GM13976 (cell line): ENCODE results near the gene CMTM8.

Experiments used
- DNase-seq: peaks from one replicate; pipeline ENCODE4 v3.0.0; 2012; ENCODE audit warnings: low spot score
- in situ Hi-C: fragments of 300-500 bp; cut with MboI; formaldehyde crosslinking; loops from one replicate; pipeline ENCODE4 v1.12.0; 2022; ENCODE audit warnings: low sequenced_read_pairs, mixed read lengths, inconsistent platforms; ENCODE audit not compliant: unreplicated experiment
- TF ChIP-seq, protein P1 (sequence below): IDR thresholded peaks from 2 replicates; pipeline ENCODE4 v1.5.1; 2012; ENCODE audit warnings: borderline replicate concordance, mild to moderate bottlenecking; ENCODE audit not compliant: insufficient read depth; ENCODE audit errors: extremely low read depth, missing control alignments, control extremely low read depth

The CMTM8 gene

DNA sequence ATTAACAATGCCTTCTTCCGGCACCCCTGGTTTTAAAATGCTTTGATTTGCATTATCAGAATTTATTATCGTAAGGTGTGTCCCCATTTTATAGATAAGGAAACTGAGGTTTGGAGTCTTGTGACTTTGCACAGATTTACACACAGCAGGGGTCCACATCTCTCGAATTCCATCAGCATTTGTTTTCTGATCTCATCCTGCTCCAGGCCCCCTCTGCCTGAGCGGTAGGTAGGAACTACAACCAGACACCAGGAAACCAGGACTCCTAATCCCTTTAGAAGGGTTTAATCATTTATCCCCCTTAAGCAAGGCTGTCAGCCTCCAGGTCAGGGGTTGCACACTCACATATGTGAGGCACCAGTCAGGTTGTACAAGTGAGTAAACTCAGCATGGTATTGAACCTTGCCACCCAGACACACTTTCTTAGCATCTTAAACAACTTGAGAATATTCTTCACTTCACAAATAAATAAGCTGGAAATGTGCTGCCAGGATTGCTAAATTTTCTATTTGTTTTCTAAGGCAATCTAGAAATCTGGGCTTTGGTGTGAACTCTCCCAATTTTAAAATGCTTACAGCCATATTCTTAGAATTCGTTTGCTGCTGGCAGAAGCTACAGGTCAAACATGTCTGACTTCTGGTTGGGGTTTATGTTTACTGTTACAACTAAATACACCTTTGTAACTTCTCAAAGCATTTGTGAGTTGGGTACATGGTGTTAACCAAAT lies 121.4 kb downstream of the CMTM8 start:
- DNase-seq: no peak
- TF ChIP-seq, protein P1, sequence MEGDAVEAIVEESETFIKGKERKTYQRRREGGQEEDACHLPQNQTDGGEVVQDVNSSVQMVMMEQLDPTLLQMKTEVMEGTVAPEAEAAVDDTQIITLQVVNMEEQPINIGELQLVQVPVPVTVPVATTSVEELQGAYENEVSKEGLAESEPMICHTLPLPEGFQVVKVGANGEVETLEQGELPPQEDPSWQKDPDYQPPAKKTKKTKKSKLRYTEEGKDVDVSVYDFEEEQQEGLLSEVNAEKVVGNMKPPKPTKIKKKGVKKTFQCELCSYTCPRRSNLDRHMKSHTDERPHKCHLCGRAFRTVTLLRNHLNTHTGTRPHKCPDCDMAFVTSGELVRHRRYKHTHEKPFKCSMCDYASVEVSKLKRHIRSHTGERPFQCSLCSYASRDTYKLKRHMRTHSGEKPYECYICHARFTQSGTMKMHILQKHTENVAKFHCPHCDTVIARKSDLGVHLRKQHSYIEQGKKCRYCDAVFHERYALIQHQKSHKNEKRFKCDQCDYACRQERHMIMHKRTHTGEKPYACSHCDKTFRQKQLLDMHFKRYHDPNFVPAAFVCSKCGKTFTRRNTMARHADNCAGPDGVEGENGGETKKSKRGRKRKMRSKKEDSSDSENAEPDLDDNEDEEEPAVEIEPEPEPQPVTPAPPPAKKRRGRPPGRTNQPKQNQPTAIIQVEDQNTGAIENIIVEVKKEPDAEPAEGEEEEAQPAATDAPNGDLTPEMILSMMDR: no peak
- in situ Hi-C loops: no loop called here

DNA sequence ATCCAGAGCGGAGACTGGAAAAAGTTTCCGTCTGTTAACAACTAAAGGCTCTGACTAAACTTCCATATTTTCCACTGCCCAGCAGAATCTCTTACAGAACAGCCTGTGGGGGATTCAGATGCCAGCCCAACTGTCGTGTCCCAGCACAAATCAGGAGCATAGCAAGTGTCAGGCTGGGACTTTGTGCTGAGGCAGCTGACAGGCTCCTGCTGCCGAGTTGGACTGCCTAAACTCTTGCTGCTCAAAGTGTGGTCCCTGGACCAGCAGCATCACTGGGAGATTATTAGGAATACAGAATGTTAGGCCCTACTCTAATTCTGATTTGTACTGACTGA lies 122.0 kb downstream of the CMTM8 start:
- in situ Hi-C loops: no loop called here
- no peak for DNase-seq
- TF ChIP-seq, protein P1: no peak

DNA sequence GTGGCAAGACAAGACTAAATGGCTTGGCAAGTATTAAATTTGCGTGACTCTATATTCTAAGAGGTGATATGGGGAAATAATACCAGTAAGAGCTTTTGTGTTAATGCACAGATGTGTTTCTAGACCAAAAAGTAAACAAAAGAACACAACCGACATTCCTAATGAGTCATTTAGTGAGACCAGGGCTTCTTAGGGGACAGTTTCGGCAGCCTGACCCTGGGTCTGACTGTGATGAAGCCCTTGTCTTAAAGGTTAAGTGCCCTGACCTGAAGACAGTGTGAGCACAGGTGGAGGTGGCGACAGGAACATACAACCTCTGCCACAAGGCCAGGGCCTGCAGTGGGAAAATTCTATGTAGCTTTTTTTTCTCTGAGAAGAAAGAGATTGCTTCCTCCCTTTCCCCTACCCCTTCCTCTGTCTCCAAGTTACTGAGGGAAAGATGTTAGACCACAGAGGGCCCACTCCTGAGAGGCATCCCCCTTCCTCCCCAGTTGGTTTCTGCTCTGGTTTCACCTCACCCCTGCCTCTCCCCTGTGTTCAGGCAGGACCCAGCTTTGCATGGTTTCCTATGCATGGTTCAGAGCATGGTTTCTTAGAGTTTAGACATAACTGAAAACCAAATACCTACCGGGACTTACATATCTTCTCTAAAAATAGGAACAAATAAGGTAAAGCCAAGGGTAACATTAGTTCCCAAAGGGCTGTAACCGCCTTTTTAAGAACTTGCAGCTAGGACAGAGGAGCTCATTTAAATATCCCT lies 128.3 kb downstream of the CMTM8 start:
- in situ Hi-C loops: no loop called here
- TF ChIP-seq, protein P1: no peak
- peak; percentile 29 for DNase-seq

DNA sequence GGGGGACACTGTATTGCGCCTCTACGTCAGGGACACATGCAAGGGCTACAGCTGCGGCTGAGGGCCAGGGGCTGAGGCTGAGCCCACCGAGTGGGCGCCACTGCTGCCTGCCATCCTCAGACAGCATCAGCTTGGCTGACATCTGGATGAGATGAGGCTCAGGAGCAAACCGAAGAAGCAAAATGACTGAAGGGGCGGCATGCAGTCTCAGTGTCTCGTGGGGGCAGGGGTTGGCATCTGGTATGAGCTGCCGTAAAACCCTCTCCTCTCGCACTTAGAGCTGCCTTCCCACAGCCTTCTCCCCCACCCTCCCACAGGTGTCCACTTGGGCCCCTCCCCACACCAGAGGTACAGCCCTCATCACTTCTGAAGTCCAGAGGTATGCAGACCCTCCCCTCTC lies 129.0 kb downstream of the CMTM8 start:
- in situ Hi-C loops: no loop called here
- TF ChIP-seq, protein P1: no peak
- DNase-seq: no peak

DNA sequence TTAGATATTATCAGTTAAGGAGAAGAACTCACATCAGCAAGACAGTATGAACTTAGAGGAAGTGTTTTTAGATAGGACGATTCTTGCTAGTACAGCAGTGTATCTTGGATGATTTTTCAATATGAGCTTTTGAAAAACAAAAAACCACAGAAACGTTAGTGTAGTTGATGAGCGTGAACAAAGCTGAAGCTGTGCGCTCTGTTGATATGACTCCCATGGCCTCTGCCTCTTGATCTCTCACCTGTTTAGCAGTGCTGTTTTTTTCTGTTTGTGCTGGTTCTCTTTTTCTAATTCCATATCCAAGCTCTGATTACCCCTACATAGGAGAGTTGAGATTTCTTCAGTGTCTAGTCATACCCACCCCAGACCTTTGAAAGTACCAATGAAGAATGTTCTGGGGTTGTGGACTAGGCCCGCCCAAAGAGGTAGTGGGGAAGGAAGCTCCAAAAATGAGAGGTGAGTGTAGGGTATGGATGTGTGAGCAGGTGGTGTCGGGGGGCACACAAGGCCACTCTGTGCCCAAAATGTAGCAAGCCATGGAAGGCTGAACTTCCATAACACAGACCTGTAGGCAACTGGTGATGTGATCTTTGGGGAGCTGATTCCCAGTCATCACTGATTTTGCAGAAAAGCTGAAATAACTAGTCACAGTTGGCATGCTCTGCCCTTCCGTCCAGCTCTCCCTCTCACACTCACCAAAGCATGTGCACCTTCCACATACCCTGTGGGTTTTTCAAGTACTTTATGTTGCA lies 133.2 kb downstream of the CMTM8 start:
- DNase-seq: no peak
- in situ Hi-C loops: no loop called here
- TF ChIP-seq, protein P1: no peak

DNA sequence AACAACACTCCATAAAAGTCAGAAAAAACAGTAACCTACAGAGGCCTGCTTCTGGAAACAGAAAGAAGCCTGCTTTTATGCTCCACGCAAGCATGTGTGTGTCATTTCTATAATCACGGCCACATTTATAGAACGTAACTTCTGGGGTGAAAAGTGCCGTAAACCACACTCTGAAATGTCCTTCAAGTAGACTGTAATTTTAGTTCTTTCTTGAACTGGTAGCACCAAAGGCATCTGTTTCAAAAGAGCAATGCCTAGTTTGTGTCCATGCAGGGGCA lies 133.7 kb downstream of the CMTM8 start:
- DNase-seq: no peak
- in situ Hi-C loops: no loop called here
- TF ChIP-seq, protein P1: no peak
